Activated T-cell treated with anti-CD3 and anti-CD28 coated beads, Interleukin-2, amount 50 U/mL, for 48 hours (primary cell): Measurements from ENCODE around the gene C12orf57.

Experiments
- DNase-seq, 2 experiments: peaks; one replicate each; pipeline ENCODE4 v3.0.0-alpha.2; 2020

The C12orf57 gene

GRCh38 chr12:6938353-6939190 lies 5.2 kb upstream of the C12orf57 start:
- DNase-seq, result no peak

GRCh38 chr12:6939191-6939540 lies 4.7 kb upstream of the C12orf57 start:
- DNase-seq, result no peak

GRCh38 chr12:6941267-6941666 lies 2.6 kb upstream of the C12orf57 start:
- DNase-seq, result no peak

- no peak for DNase-seq
These were observed 2.0 kb upstream of the C12orf57 start for GRCh38 chr12:6941782-6942181.

- no peak for DNase-seq
These were observed 1.5 kb upstream of the C12orf57 start for GRCh38 chr12:6942331-6942665.

GRCh38 chr12:6943389-6943721 lies 467 bp upstream of the C12orf57 start:
- DNase-seq, result peak; percentile 74 to 82

- peak; percentile 92 to 94 for DNase-seq
These were observed 762 bp downstream of the C12orf57 start for GRCh38 chr12:6944381-6945186.

GRCh38 chr12:6945613-6946012 lies 1.8 kb downstream of the C12orf57 start:
- DNase-seq, result peak in 1 of 2 experiments; percentile 48

- peak; percentile 72 to 80 for DNase-seq
These were observed 2.5 kb downstream of the C12orf57 start for GRCh38 chr12:6946033-6946919.

GRCh38 chr12:6946920-6947374 lies 3.1 kb downstream of the C12orf57 start:
- no peak for DNase-seq

GRCh38 chr12:6947615-6948014 lies 3.8 kb downstream of the C12orf57 start:
- DNase-seq, result no peak

GRCh38 chr12:6948873-6949594 lies 5.2 kb downstream of the C12orf57 start:
- peak in 1 of 2 experiments; percentile 53 for DNase-seq

- peak; percentile 63 to 65 for DNase-seq
These were observed 6.6 kb downstream of the C12orf57 start for GRCh38 chr12:6950401-6950801.

GRCh38 chr12:6950811-6951540 lies 7.2 kb downstream of the C12orf57 start, which contains the start of gene PTPN6:
Gene PTPN6, plus strand, starts transcription at chr12:6951356. Its CDS starts 157 bp downstream, at chr12:6951513.
- DNase-seq, result peak; percentile 73 to 76

- no peak for DNase-seq
These were observed 7.8 kb downstream of the C12orf57 start for GRCh38 chr12:6951551-6952120.

- peak; percentile 62 to 68 for DNase-seq
These were observed 8.5 kb downstream of the C12orf57 start for GRCh38 chr12:6952121-6952862.

GRCh38 chr12:6952863-6953441 lies 9.1 kb downstream of the C12orf57 start:
- DNase-seq, result no peak

- peak; percentile 85 to 86 for DNase-seq
These were observed 9.9 kb downstream of the C12orf57 start for GRCh38 chr12:6953442-6954315.
